ENCODE data around the gene IL17F.

- TF ChIP-seq, protein P1, sequence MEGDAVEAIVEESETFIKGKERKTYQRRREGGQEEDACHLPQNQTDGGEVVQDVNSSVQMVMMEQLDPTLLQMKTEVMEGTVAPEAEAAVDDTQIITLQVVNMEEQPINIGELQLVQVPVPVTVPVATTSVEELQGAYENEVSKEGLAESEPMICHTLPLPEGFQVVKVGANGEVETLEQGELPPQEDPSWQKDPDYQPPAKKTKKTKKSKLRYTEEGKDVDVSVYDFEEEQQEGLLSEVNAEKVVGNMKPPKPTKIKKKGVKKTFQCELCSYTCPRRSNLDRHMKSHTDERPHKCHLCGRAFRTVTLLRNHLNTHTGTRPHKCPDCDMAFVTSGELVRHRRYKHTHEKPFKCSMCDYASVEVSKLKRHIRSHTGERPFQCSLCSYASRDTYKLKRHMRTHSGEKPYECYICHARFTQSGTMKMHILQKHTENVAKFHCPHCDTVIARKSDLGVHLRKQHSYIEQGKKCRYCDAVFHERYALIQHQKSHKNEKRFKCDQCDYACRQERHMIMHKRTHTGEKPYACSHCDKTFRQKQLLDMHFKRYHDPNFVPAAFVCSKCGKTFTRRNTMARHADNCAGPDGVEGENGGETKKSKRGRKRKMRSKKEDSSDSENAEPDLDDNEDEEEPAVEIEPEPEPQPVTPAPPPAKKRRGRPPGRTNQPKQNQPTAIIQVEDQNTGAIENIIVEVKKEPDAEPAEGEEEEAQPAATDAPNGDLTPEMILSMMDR (IDR thresholded peaks at IDR 0.05) = peak; percentile 67 to 94 (median 78)
- TF ChIP-seq POLR2A (IDR thresholded peaks at IDR 0.05) = no peak
These were observed 19.6 kb upstream of the IL17F start for GRCh38 chr6:52263709-52264540.

Data from esophagus squamous epithelium (tissue), 4 donors.